NOMO-1 treated with dmso at 0.1 percent for 144 hours (cell line): Measurements from ENCODE around the gene METAP2.

Experiments used
- DNase-seq: peaks from one replicate; lab custom pipeline; 2025; ENCODE audit not compliant: unreplicated experiment; lab: John Stamatoyannopoulos, UW

METAP2 gene

DNA sequence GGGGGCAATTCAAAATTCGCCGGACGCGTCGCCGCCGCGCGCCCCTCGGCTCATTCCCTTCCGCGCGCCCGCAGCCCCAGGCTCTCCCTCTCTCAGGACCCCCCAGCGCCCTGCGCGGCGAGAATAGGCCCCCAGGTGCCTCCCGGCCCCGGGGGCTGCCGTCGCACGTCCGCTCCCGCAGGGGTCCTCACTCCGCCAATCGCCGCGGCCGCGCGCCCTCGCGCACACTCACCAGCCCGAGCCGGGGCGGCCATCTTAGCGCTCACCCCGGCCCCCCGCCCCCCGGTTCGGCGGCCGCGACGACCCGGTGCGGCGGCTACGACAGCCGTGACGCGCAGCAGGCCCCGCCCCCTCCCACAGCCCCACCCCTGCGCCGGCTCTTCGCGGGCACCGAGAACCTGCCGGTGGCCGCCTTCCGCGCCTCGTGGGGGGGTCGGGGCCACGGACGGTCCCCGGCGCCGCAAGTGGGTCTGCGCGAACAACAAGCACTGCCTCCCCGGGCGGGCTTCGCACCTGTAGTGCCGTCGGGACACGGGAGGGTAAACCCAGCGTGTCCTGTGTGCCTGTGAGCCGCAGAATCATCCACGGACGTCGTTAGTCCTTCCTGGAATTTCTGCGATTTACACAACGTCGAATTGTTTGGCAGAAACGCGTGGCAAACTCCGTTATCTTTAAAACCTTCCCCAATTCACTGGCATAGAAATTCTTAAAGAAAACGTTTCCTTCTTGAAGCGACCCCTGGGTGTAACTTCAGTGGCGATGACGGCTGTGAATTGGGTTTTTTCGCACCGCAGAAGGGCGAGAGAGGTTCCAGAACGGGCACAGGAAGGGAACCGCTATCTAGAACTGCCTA, 74.8 kb downstream of the METAP2 start:
- no peak for DNase-seq

DNA sequence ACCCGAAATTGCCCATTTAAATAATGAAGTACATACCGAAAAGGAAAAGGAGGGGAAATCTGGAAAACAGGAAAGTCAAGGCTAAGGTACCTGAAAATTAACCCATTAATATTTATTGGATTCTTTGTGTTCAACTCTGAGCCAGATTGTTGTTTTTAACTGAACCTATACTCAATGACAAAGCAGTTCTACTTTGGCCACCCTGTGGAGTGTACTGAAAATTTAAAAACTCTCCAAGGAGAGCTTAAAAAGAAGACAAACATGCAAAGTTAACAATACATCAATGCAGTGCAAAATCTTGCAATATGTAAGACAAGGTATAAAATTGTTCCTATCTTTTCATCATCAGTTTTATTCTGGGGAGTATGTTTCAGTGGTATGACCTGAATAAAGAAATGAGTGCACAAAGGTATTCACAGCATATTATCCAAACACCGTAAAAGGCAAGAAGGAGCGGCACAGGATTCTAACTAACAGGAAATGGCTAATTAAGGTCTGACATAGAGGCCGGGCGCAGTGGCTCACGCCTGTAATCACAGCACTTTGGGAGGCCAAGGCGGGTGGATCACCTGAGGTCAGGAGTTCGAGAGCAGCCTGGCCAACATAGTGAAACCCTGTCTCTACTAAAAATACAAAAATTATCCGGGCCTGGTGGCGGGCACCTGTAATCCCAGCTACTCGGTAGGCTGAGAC, 75.6 kb downstream of the METAP2 start:
- no peak for DNase-seq

DNA sequence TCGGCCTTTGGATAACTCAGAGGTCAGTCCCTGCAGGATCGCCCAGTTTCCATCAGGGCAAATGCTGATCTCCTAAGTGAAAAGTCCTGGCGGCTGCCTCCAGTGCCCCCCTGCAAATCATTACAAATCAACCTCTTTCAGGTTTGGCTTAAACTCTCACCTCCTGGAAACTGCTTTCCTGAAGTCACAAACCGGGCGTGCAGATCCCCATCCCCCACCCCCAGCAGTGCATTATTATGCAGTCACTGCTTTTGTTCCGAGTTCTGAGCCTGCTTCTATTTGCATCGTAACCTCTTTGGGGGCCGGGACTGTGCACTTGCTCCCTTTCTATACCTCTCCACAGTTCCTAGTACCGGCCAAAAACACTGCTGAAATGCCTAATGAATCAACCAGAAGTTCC, 77.4 kb downstream of the METAP2 start, which contains the start of gene USP44:
Gene USP44 (minus strand): TSS at position 172 of the 400 bp plus-strand sequence. CDS start 17,220 bp downstream, outside the sequence.
- no peak for DNase-seq

DNA sequence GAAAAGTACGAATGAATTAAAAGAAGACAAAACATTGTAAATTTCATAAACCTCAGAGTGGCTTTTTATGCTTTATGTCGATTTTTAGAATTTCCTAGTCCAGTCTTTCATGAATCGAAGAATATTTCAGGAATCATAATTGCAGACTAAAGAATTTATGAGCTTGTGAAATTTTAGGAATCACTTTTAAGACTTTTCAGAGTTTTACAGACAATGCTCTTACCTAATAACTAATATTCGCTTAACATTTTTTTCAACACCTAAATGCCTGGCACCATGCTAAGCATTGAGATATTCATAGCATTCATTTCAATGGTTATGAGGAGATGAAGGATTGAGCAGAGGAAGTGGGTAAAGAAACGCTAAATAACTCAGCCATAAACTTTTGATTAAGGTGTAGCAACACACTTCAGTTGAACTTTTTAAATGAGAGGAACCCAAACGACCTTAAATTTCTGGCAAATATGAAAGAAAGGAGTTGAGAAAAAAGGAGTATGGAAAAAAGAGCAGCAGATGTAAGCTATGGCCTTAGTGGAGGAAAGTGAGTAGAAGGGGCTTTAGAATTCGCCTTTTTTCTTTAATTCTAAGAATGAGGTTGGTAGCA, 78.1 kb downstream of the METAP2 start:
- DNase-seq: no peak

DNA sequence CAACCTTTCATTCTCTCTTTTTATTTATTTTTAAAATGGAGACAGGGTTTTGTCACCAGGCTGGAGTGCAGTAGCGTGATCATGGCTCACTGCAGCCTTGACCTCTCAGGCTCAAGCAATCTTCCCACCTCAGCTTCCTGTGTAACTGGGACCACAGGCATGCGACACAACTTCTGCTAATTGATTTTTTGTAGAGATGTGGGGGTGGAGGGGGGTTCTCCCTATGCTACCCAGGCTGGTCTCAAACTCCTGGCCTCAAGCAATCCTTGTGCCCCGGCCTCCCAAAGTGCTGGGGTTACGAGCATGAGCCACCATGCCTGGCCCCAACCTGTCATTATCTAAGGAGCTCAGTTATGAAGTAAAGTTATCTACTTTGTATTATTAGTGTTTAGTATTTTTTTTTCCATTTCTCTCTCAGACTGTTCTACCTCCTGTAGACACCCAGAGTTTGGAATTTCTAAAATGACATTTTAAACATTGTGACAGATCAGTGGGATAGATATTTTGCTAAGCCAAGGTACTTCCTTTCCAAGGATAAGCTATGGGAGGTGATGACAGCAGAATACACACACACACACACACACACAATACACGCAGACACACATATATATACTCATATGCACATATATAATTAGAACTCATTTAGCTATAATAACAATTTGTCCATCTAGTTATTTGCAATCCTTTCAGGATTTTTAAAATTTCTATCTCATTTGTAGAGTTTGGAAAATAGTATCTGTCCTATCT, 79.4 kb downstream of the METAP2 start:
- peak; percentile 61 for DNase-seq

DNA sequence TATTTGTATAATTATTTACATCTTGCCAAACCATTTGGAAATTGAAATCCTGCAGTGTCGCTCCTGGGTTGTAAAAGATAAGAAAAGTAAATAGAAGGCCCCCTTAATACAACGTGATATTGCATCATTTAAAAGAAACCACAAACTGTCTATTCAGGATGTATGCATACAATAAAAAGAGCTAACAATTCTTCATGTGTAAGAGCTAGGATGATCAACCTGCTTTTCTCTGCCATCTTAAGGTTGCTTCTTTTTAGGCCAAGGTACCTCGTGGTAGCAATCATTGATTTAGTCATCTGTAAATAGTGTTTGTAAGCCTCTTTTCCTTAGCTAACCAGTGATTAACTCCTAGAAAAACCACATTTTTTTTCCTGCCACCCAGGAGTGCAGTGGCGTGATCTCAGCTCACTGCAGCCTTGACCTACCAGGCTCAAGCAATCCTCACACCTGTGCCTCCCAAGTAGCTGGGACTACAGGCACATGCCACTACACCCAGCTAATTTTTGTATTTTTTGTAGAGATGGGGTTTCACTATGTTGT, 80.7 kb downstream of the METAP2 start:
- no peak for DNase-seq

DNA sequence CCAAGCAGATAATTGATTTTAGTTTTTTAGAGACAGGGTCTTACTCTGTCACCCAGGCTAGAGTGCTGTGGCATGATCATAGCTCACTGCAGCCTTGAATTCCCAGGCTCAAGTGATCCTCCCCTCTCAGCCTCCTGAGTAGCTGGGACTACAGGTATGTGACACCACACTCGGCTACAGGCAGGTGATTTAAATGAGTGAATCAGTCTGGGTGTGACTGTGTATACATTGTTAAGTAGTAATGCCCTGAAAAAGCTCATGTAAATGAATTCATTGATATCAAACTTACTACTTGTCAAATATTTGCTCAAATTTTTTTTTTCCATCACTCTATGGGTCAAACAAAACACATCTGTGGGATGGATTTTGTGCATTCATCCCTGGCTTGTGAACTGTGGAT, 83.7 kb downstream of the METAP2 start:
- no peak for DNase-seq
